22Rv1 (cell line): ENCODE data around the gene UGT1A8.

Experiments
- ZFX ChIP-seq: fragments of 450-650 bp; IDR thresholded peaks from 2 replicates; pipeline ENCODE4 v1.6.1; 2017; ENCODE audit warnings: antibody characterized with exemption, borderline replicate concordance
- TF ChIP-seq, protein P1 (sequence below): fragments of 450-650 bp; IDR thresholded peaks from 2 replicates; pipeline ENCODE4 v1.5.1; 2017; ENCODE audit warnings: mild to moderate bottlenecking

DNA sequence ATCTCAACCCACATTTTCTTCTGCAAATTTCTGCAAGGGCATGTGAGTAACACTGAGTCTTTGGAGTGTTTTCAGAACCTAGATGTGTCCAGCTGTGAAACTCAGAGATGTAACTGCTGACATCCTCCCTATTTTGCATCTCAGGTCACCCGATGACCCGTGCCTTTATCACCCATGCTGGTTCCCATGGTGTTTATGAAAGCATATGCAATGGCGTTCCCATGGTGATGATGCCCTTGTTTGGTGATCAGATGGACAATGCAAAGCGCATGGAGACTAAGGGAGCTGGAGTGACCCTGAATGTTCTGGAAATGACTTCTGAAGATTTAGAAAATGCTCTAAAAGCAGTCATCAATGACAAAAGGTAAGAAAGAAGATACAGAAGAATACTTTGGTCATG lies 150.6 kb downstream of the UGT1A8 start:
- TF ChIP-seq, protein P1, sequence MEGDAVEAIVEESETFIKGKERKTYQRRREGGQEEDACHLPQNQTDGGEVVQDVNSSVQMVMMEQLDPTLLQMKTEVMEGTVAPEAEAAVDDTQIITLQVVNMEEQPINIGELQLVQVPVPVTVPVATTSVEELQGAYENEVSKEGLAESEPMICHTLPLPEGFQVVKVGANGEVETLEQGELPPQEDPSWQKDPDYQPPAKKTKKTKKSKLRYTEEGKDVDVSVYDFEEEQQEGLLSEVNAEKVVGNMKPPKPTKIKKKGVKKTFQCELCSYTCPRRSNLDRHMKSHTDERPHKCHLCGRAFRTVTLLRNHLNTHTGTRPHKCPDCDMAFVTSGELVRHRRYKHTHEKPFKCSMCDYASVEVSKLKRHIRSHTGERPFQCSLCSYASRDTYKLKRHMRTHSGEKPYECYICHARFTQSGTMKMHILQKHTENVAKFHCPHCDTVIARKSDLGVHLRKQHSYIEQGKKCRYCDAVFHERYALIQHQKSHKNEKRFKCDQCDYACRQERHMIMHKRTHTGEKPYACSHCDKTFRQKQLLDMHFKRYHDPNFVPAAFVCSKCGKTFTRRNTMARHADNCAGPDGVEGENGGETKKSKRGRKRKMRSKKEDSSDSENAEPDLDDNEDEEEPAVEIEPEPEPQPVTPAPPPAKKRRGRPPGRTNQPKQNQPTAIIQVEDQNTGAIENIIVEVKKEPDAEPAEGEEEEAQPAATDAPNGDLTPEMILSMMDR: no peak
- TF ChIP-seq ZFX: no peak
